IPS-18a (cell line): ENCODE results near the gene VCL.

ENCODE experiments used
- H3K27ac ChIP-seq: one replicate; pipeline ENCODE4 v1.5.1; 2013; ENCODE audit warnings: low read length
- H3K27me3 ChIP-seq: one replicate; pipeline ENCODE4 v1.6.1; 2013; ENCODE audit warnings: mild to moderate bottlenecking, low read length; ENCODE audit not compliant: control insufficient read depth, insufficient read depth
- H3K36me3 ChIP-seq: one replicate; pipeline ENCODE4 v1.6.1; 2013; ENCODE audit warnings: low read depth, low read length; ENCODE audit not compliant: control insufficient read depth
- H3K4me1 ChIP-seq: one replicate; pipeline ENCODE4 v1.6.1; 2013; ENCODE audit warnings: low read depth, low read length; ENCODE audit not compliant: control insufficient read depth
- H3K4me3 ChIP-seq: one replicate; pipeline ENCODE4 v1.5.1; 2013; ENCODE audit warnings: low read length
- H3K9ac ChIP-seq: one replicate; pipeline ENCODE4 v1.6.1; 2013; ENCODE audit warnings: mild to moderate bottlenecking, low read length, moderate library complexity
- H3K9me3 ChIP-seq: one replicate; pipeline ENCODE4 v1.6.1; 2013; ENCODE audit warnings: low read depth, low read length; ENCODE audit not compliant: control insufficient read depth

Gene VCL

DNA sequence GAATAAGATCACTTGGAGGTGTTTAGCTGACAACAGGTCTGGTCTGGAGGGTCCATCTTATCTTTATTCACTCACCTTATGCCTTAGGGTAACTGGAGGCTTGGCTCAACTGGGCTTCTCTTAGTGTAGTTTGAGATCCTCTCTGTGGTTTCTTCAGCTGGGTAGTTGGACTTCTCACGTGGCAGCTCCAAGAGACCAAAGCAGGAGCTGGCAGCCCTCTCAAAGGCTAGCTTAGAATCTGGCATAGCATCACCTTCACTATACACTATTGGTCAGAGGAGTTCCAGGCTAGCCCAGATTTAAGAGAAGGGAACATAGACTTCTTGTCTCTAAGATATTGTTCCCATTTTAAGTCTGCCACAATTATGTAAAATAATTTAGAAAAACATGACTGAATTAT lies 169.5 kb downstream of the VCL start:
- no peaks in the 10 kb centered on the region for H3K27me3 ChIP-seq
- no peaks in the 10 kb centered on the region for H3K36me3 ChIP-seq
- H3K9ac ChIP-seq = no peak overlapping the region
- no peak overlapping the region for H3K27ac ChIP-seq
- no peaks in the 10 kb centered on the region for H3K9me3 ChIP-seq
- no peaks in the 10 kb centered on the region for H3K4me1 ChIP-seq
- H3K4me3 ChIP-seq = no peak overlapping the region
